NOMO-1 treated with dmso at 0.1 percent for 144 hours (cell line): ENCODE results near the gene SDK1.
"Not testable (repeated sequence)": the region's sequence is repeated elsewhere in the genome, so short reads cannot be mapped to it uniquely, and the experiment has no call there.

ENCODE experiments used
- DNase-seq: peaks from one replicate; lab custom pipeline; 2025; ENCODE audit not compliant: unreplicated experiment; lab: John Stamatoyannopoulos, UW

Gene SDK1

GRCh38 chr7:3912291-3912690 is 611.2 kb downstream of the SDK1 start:
- DNase-seq, result no peak

- DNase-seq, result peak; percentile 81
Measured at GRCh38 chr7:3914051-3914775, 613.2 kb downstream of the SDK1 start.

DNA sequence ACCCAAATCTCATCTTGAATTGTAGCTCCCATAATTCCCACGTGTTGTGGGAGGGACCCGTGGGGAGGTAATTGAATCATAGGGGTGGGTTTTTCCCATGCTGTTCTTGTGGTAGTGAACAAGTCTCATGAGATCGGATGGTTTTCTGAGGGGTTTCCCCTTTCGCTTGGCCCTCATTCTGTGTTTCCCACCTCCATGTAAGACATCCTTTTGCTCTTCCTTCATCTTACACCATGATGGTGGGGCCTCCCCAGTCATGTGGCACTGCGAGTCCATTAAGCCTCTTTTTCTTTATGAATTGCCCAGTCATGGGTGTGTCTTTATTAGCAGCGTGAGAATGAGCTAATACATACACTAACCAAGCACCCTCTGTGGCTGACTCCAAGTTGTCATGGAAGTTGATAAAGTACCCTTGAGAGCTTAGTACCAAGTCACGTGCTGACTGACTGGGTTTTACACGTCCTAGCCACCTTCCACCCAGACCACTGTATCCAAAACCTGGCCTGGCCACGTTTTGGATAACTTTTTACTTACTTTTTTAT is 614.4 kb downstream of the SDK1 start:
- DNase-seq, result no peak

DNA sequence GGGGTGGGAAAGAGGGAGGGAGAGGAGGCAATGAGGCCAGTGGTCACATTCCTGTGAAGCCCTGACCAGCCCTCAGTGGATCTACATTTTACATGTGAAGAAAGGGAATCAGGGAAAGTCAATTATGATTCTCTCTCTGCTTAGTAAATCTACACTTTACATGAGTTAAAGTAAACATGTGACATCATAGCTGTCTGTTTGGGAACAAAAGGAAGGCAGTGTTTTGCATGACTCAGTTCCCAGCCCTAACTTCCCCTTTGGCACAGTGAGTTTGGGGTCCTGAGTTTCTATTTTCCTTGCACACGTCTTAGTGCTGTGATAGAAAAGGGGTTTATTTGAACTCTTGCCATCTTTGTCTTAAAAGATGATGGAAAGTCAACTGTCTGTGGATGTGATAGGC is 615.1 kb downstream of the SDK1 start:
- no peak for DNase-seq

DNA sequence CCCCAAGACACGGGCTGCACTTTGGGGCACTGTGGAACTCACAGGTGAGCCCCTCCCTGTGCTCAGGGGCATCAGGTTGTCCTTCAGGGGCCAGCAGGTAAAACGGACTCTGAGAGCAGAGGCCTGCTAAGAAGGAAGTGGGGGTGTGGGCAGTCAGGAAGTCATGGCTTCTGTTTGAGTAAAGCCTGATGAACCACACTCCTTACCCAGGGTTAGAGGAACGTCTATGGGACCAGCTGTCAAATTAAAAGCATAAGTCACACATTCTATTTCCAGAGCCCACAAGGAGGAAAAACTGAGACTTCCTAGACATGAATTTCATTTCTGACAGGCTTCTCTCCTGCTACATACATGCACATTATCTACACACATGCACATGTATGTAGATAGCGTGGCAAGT is 616.4 kb downstream of the SDK1 start:
- peak; percentile 17 for DNase-seq

DNA sequence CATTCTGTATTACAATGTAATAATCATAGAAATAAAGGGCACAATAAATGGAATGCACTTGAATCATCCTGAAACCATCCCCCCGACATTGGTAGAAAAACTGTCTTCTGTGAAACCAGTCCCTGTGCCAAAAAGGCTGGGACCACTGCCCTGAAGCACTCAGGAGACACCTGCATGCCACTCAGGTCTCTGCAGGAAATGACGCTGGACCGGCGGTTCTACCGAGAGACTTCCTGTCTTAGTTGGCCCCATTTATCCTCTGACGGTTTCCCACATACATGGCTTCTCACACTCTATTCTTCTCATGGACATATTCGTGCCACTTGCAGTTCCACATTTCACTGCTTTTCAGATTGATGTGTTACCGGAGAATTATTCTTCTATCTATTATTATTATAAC is 617.5 kb downstream of the SDK1 start:
- no peak for DNase-seq

GRCh38 chr7:3922175-3922635 is 621.2 kb downstream of the SDK1 start:
- no peak for DNase-seq

DNA sequence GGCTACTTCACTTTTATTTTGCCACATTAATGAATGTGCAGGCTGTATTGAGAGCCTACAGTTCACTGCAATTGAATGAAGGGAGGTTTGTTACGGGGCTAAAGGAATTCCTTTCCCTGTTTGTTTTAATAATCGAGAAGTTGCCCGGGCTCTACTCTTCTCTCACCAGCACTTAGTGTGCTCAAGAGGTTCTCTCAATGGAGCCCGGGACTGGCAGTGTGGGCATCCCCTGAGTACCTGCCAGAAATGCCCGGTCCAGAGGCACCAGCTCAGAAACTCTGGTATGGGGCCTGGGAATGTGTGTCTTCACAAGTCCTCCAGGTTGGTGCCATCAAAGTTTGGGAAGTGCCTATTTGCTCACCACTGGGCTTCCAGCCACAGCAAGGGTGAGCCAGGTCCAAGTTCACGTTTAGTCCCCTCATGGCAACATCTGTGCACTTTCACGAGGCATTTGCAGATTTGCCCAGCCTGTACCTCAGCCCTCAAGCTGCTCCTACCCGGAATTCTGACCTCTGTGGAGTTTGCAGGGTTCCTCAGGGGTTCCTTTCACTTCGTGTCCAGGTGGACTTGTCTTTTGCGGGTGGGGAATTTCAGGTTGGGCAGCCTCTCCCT is 622.4 kb downstream of the SDK1 start:
- DNase-seq, result no peak

DNA sequence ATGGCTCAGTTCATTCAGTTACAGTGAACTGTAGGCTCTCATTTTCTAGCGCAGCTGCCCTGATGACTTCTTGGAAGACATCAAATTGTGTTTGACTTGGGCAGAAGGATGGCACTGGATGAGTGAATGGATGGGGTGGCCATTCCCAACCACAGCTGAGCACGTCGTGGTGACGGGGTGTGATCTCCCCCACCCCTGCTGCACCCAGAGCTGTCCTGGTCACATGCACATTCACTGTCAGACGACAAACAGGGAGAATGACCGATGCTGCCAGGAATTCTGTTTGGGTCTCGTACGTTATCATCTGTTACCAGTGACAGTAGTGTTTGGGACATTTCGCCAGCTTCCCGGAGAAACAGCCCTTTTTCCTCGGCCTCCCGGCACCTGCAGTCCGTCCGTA is 623.2 kb downstream of the SDK1 start:
- DNase-seq, result no peak

DNA sequence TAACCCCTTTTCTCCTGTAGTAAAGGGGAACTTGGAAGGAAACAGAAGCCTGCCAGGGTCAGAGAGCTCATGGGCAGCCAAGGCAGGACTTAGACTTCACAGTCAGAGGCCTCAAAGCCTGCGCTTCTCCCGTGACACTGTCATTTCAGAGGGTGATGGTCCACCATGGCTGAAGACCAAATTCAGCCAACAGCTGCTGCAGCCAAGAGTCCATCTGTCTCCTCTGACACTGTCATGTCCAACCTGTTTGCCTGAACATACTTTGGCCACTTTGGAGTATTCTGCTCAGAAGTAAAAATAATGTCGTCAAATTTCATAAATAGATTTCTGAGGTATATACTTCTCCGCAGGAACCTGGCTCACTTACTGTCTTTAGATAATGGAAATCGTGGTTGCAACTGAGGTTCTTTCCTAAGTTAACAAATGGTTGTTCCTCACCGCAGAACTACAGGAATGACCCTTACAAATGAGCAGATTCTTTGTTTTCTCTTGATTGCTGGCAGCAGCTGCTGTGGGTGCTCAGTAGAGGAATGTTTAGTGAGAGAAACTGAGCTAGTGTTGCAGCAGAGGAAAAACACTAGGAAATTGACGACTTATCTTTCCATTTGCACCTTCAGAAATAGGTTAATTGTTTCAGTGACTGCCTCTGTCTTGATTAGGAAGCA is 626.5 kb downstream of the SDK1 start:
- DNase-seq, result no peak

GRCh38 chr7:3928727-3929515 is 627.9 kb downstream of the SDK1 start:
- DNase-seq, result no peak

DNA sequence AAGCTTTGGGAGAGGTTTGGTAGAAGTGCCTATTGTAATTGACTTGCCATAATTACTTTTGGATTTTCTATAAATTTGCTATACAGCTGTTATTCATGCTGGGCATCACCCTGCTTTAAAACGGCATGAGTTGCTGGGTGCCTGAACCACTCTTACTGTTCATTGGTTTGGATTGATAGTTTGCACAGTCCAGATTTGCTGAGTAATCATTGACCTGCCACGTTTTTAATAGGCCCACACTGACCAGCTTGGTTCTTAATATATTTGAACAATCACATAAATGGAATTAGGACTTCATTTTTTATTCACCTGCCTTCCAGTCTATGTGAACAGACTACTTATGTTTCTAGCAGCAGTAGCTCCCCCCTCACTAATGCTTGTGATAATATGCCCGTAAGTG is 630.8 kb downstream of the SDK1 start:
- no peak for DNase-seq

DNA sequence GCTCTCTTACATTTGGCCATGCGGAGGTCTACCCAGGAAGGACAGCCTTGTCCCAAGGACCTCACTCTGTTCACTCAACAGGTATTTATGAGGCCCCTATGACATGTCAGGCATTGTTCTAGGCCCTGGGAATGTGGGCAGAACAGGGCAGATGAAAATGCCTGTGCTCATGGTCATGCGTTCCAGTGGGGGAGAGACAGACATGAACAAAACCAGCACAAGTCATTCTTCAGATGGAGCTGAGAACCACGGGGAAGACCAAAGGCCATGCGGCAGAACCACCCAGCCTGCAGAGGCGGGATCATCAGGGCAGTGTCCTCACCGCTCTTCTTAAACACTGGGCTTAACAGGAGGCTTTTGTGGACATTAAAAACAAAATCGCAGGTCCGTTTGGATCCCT is 636.1 kb downstream of the SDK1 start:
- DNase-seq, result no peak

DNA sequence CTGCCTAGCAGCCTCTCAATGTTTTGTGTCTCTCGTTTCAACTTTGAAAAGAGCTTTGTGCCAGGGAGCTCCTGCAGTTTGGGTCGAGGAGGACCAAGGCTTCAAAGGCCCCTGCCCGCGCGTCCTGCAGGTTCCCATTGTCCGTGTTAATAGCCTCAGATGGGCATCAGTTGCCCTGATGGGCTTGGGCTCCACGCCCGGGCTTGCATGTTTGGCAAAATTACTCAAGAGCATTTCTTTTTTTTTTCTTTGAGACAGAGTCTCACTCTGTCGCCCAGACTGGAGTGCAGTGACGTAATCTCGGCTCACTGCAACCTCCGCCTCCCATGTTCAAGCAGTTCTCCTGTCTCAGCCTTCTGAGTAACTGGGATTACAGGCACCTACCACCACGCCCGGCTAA is 636.6 kb downstream of the SDK1 start:
- DNase-seq, result no peak

DNA sequence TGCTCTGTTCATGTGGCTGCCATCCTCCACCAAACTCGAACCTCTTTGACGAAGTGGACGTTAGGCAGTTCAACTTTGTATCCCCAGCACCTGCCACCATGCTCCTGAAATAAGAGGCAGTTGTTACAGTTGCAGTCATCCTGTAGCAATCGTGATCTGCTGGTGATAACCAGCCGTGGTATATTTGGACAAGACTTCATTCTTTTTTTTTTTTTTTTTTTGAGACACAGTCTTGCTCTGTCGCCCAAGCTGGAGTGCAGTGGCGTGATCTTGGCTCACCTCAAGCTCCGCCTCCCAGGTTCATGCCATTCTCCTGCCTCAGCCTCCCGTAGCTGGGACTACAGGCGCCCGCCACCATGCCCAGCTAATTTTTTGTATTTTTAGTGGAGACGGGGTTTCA is 640.7 kb downstream of the SDK1 start:
- DNase-seq, result not testable (repeated sequence)

GRCh38 chr7:3942276-3942675 is 641.2 kb downstream of the SDK1 start:
- DNase-seq, result no peak

GRCh38 chr7:3942816-3943745 is 642.0 kb downstream of the SDK1 start:
- no peak for DNase-seq

DNA sequence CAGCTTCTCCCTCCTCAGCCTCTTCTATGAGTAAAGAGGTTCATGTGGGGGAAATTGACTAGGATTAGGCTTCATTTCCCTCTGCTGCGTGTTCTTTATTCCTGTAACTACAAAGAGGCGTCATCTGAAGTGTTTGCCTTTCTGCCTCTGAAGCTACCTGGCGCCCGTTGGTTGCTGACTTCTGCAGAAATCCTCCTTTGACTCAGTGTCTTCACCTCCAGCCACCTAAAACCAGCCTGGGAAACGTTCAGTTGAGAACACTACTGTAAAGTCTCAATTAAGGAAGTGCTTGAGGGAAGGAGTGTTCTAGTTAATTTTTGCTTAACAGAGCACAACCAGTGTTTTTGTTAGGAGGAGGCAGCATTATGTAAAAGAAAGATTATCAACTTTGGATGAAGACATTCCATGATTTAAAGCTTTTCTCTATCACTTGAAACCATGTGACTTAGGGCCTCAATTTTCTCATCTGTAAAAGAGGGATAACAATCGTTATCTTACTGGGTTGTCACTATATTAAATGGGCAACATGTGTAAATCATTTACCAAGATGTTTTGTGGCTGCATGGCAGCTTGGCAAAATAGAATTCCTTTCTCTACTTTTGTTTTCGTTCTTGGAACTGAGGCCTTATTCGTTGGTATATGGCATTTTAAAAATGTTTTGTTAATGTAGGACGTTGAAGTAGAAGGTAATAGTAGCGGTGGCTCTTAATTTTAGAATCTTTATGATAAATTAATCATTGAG is 642.9 kb downstream of the SDK1 start:
- DNase-seq, result no peak

DNA sequence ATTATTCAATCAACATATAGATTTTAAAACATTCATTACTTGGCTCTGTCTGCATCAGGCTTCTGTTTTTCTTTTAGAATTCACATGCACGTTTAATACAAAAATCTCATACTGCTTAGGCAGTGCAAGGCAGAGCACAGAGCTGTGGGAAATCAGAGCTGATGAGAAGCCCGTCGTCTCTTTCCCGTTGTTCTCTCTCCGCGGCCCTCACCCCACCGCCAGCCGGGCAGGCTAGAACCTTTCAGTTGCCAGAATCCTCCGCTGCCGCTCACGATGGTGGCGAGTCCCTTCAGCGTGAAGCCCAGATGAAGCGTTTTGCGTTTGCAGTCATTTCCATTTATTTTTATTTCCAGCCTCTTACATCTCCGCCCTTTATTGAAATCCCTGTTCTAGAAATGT is 648.2 kb downstream of the SDK1 start:
- DNase-seq, result no peak

DNA sequence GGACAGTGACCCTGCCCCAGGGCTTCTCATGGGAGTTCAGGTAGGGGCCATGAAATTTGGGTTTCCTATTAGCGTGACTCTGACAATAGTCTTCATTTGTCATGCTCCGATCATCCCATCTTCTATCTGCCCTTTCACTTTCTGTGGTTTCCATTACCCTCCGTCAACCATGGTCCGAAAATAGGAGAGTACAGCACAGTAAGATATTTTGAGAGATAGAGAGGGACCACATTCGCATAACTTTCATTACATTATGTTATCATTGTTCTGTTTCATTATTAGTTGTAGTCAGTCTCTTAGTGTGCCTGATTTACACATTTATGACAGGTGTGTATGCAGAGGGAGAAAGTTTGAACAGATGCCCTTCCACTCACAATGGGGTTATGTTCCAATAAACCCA is 649.2 kb downstream of the SDK1 start:
- no peak for DNase-seq
